ENCODE results near the gene SLC16A10.

DNA sequence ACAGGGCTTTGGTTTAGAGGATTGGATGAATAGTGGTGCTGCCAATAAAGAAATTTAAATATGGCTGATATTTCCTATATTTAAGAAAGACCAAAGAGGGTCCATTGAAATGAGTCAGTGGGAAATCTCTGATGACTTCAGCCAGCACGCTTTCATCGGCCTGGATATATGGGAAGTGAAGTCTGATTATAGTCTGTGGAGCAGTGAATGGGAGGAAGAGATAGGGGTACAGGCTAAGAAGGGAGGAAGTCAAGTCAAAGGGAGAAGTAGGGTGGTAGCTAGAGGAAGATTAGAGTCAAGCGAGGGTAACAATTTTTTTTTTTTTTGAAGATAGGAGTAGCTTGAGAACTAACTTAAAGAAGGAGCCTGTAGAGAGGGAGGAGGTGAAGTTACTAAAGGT lies 22.7 kb downstream of the SLC16A10 start:
- TF ChIP-seq CTCF (IDR thresholded peaks at IDR 0.05; ENCODE audit: extremely low read depth in 1 of 2, insufficient read depth in 1 of 2, low read depth in 1 of 2, low read length in 2 of 2) (no peak), POLR2A (IDR thresholded peaks at IDR 0.05; ENCODE audit: low read depth, low read length) (no peak)

All from endothelial cell of umbilical vein (primary cell).